CD4-positive, alpha-beta T cell treated with Interleukin-1 beta for 1 hour (primary cell): ENCODE data around the gene OR1I1.

Source experiments
- DNase-seq, 2 donors: peaks; one replicate each; pipeline ENCODE4 v3.0.0-alpha.2; 2020 to 2022

The OR1I1 gene

DNA sequence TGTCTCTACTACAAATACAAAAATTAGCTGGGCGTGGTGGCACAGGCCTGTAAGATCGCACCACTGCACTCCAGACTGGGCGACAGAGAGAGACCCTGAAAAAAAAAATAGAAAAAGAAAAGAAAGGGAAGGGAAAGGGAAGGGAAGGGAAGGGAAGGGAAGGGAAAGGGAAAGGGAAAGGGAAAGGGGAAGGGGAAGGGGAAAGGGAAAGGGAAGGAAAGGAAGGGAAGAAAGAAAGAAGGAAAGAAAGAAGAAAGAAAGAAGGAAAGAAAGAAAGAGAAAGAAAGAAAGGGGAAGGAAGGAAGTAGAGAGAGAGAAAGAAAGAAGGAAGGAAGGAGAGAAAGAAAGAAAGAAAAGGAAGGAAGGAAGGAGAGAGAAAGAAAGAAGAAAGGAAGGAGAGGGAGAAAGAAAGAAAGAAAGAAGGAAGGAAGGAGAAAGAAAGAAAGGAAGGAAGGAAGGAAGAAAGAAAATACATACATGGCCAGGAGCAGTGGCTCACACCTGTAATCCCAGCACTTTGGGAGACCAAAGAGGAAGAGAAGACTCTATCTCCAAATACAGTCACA, 17.1 kb downstream of the OR1I1 start:
- no peak for DNase-seq

GRCh38 chr19:15101479-15102082, 19.6 kb downstream of the OR1I1 start:
- DNase-seq: peak; percentile 33 to 59

GRCh38 chr19:15104003-15104402, 22.0 kb downstream of the OR1I1 start:
- DNase-seq: no peak

DNA sequence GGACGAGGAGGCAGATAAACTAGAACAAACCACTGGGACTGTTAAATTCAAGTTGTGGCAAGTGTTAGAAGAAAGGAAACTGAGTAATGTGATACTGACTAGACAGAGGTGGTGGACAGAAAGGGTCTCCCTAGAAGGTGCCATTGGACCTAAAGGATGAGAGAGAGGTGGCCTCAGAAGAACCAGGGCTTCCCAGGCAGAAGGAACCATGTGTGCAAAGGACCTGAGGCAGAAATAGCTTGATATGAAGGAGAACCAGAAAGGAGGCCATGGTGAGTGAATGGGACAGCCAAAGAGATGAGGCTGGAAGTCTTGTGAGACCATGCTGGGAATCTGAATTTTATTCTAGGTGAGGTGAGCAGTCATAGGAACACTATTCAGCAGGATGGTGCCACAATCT, 22.4 kb downstream of the OR1I1 start:
- DNase-seq: no peak

DNA sequence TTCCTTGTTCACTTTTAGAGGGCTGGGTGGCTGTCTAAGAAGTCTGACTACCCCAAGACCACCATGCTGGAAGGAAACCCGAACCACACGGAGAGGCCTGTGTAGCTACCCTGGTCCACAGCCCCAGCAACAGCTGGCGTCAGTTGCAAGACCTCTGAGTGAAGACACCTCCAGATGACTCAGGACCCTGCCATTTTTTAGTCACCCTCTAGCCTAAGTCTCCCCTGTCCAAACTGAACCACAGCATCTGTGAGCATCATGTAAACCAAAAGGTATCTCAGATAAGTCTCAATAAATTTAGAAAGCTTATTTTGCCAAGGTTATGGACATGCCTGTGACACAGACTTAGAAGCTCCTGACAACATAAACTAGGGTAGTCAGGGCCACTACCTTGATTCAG, 23.0 kb downstream of the OR1I1 start:
- DNase-seq: no peak

- no peak for DNase-seq
These were observed 25.3 kb downstream of the OR1I1 start, which contains the start of gene SYDE1 for GRCh38 chr19:15107061-15108010. SYDE1 (plus strand) TSS chr19:15107401; CDS start chr19:15107434, 33 bp downstream.

- no peak for DNase-seq
These were observed 26.3 kb downstream of the OR1I1 start for GRCh38 chr19:15108145-15108844.

- DNase-seq: no peak
These were observed 27.1 kb downstream of the OR1I1 start for GRCh38 chr19:15108845-15109767.

GRCh38 chr19:15109768-15110417, 27.9 kb downstream of the OR1I1 start:
- DNase-seq: no peak

- DNase-seq: no peak
These were observed 28.4 kb downstream of the OR1I1 start for GRCh38 chr19:15110418-15110815.

DNA sequence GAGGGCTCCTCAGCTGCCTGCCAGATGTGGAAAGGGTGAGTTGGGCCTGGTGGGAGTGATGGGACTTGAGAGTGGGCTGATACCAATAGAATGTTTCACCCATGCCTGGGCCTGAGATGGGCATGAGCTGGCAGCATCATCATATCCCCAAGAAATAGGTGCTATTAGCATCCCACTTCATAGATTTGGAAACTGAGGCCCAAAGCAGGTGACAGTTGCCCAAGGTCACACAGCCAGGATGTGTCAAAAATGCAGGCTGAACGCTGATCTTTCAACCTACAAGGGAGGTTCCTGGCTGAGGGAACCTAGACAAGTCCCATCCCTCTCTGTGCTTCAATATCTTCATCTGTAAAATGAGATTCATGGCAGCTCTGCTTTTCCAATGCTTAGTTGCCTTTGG, 29.7 kb downstream of the OR1I1 start:
- no peak for DNase-seq

GRCh38 chr19:15112385-15112784, 30.4 kb downstream of the OR1I1 start:
- DNase-seq: no peak

- no peak for DNase-seq
These were observed 31.5 kb downstream of the OR1I1 start for GRCh38 chr19:15113245-15114152.

- DNase-seq: no peak
These were observed 32.1 kb downstream of the OR1I1 start for GRCh38 chr19:15114153-15114540.

- DNase-seq: no peak
These were observed 33.1 kb downstream of the OR1I1 start for GRCh38 chr19:15115080-15115479.

DNA sequence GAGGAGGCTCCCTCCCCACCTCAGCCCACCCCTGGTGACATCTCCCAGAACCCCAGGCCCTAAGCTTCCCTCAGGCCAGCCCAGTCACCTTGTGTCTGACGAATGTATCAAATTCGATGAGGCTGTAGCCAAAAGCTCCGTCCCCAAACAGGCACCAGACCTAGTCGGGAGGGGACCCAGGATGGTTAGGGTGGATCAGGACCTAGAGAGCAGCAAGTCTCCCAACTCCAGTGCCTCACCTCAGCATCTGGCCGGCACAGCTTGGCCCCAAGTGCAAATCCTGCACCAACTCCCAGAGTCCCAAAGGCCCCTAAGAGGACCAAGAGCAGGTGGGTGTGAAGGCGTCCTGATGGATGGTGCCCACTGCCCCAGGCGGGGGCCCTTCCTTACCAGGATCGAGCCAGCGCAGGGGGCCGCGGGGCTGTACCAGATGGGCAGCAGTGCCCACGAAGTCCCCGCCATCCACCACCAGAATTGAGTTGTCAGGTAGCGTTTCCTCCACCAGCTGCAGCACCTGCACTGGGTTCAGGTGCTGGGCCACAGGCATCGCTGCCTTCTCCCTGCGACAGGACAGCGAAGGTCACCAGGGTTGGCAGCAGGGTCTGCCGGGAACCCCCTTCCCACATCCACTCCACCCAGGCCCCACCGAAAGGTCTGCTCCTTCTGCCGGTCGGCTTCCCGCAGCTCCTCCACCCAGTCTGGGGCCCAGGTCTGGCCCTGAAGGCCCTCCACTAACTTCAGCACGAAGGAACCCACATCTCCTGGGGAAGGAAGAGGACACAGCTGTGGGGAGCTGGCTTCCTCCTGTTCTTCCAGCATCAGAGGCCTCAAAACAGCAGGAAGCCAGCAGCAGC, 34.0 kb downstream of the OR1I1 start:
- DNase-seq: no peak

DNA sequence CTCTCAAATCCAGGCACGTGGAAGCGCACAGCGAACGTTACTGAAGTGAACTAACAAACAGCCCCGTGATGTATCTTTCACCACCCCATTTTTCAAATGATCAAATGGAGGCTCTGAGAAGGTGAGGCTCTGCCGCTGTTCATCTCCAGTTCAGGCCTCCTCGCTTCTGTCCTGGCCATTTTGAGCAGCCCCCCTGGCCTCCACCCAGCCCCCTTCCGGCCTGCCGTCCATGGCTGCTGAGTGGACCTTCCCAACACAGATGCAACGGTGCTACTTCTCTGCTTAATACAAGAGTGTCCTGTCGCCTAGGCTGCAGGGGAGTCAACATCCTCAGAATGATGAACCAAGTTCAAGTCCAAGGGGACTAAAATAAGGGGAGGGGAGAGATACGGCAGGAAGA, 34.8 kb downstream of the OR1I1 start:
- no peak for DNase-seq

- no peak for DNase-seq
These were observed 36.2 kb downstream of the OR1I1 start for GRCh38 chr19:15118248-15118647.

DNA sequence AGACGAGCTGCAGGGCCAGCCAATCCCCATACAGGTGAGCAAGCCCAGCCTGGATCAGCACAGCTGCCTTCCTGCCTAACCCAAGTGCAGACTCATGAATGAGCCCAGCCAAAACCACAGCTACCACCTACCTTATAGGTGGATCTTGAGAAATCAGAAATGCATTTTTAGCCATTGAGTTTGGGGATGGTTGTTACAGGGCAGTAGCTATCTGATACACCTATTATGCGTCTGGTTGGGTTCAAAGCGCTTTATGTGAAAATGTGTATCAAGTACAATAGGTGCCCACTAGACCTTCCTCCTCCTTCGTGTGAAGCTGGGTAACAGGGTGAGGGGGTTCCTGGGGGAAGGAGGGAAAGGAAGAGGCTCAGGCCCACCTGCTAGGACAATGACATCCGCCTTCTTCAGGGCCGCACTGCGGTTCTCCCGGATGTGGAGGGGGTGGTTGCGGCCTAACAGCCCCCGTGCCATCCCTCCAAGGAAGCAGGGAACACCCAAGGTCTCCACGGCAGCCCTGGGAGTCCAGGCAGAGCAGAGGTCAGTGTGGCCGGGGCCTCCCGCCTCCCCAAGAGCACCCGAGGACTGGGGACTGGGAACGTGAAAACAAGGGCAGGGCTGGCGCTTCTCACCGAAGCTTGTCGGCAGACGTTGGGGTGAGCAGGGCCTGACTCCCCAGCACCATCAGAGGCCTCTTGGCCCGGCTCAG, 36.9 kb downstream of the OR1I1 start:
- DNase-seq: no peak
